GM19397 (cell line): ENCODE data around the gene SCYL1.

ENCODE experiments used
- ATAC-seq: cut with Tn5 transposase; IDR thresholded peaks from one replicate; pipeline ENCODE4 v1.9.1; 2021; ENCODE audit warnings: mild to moderate bottlenecking, moderate library complexity; ENCODE audit not compliant: unreplicated experiment

SCYL1 gene

GRCh38 chr11:65579291-65579690, 54.4 kb downstream of the SCYL1 start:
- ATAC-seq = no peak

- no peak for ATAC-seq
These were observed 55.3 kb downstream of the SCYL1 start for GRCh38 chr11:65580031-65580692.

- ATAC-seq = no peak
These were observed 55.9 kb downstream of the SCYL1 start for GRCh38 chr11:65580756-65581155.

GRCh38 chr11:65581928-65582327, 57.0 kb downstream of the SCYL1 start:
- ATAC-seq = no peak

GRCh38 chr11:65583589-65583988, 58.7 kb downstream of the SCYL1 start:
- ATAC-seq = no peak

GRCh38 chr11:65584106-65584505, 59.2 kb downstream of the SCYL1 start:
- ATAC-seq = no peak

GRCh38 chr11:65584723-65585171, 59.9 kb downstream of the SCYL1 start:
- no peak for ATAC-seq

GRCh38 chr11:65585396-65586246, 60.7 kb downstream of the SCYL1 start:
- no peak for ATAC-seq

- no peak for ATAC-seq
These were observed 61.4 kb downstream of the SCYL1 start for GRCh38 chr11:65586247-65586630.

- ATAC-seq = no peak
These were observed 61.8 kb downstream of the SCYL1 start for GRCh38 chr11:65586676-65587075.
